ENCODE results near the gene MEX3D.

GRCh38 chr19:1591421-1592023 is 23.4 kb upstream of the MEX3D start:
- no peak for TF ChIP-seq CTCF (IDR thresholded peaks at IDR 0.05; ENCODE audit: insufficient read depth, low read depth, low read length)
- no peak for TF ChIP-seq EZH2 (IDR thresholded peaks at IDR 0.05; ENCODE audit: insufficient read depth, low read length)
